NOMO-1 (cell line): ENCODE measurements around the gene DYNLL2.
A peak's percentile ranks its signal among the peaks of the same experiment; 100 is the strongest.
"Not testable (repeated sequence)": the region's sequence is repeated elsewhere in the genome, so short reads cannot be mapped to it uniquely, and the experiment has no call there.

ENCODE experiments used
- DNase-seq, 2 experiments: peaks; one replicate each; lab custom pipeline; 2025; ENCODE audit not compliant: unreplicated experiment in 2 of 2; lab: John Stamatoyannopoulos, UW

DYNLL2 gene

DNA sequence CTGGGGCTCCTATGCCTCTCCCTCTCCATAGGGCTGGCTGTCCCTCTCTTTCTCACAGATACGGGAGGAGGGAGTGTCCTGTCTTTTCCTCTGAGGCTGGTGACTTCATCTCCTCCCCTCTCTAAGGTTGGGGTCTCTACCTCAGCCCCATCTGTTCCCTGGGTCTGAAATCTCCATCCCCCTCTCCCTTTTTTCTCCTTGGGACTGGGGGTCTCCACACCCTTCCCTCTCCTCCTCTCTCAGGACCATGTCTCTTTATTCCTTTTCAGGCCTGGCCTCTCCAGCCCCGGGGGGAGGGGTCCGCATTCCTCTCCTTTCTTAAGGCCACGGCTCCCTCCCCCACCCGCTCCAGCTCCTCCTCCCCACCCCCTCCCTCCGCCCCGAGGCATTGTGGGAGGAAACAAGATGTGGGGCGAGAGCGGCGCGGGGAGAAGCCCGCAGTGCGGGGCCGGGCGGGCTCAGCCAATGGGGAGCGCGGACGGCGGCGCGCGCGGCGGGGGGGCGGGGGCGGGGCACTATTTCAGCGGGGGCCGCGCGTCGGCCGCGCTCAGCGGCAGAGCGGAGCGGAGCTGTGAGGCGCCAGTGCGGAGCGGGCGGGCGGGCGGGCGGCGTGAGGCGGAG lies at the start of gene DYNLL2:
TSS of gene DYNLL2 (plus strand) at position 550 of the 621 bp plus-strand sequence. CDS start 3,672 bp downstream, outside the sequence.
- peak; percentile 70 to 90 for DNase-seq

DNA sequence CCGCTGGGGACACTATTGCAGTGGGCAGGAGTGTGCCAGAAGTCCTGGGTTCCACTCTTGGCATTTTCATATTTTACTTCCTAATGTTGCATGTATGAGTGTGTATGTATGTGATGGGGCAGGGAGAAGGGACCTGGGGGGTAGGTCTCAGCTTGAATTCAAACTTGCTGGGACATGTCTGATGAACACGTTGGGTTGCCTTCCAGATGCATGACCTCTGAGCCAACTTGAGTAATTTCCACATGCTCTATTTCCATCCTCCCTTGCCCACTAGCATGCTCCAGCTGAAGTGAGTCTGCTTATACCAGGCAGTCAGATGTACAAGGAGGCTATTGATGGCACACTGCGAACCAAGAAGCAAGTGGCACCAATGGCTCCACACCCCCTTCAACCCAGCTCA lies 43.2 kb upstream of the DYNLL2 start:
- no peak for DNase-seq

DNA sequence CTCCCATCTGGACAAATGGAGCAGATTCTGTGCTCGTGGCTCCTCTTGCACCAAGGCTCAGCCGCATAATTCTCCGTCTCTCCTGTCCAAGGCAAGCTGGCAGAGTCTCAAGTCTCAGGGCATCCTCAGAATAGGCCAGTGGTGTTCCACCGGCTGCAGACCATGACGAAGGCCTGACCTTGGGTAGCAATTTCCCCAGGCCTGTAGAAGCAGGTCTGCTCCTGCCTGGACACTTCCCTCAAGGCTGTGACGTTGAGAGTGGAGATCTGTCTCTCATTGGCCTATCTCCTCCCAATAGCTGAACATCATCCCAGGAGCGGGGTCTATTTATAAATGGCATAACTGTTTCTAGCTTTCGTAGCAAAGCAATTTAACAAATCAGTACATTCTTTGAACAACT lies 42.8 kb upstream of the DYNLL2 start:
- no peak for DNase-seq

DNA sequence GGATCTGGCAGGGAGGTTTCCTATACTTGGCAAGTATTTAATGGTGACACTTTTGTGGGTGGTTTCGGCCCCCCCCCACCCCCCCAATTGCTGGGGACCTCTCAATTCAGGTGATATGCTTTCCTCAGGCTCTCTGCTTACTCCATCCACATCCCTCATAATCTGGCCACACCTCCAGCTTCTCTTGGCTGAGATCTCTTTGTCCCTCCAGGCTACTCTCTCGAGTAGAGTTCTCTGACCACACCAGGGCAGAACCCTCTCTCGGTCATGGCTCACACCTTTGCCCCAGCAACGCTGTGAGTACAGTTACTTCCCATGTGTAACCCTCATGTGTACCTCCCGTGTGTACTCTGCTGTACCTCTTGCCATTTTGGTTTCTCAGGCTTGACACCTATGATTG lies 42.1 kb upstream of the DYNLL2 start:
- DNase-seq: no peak

DNA sequence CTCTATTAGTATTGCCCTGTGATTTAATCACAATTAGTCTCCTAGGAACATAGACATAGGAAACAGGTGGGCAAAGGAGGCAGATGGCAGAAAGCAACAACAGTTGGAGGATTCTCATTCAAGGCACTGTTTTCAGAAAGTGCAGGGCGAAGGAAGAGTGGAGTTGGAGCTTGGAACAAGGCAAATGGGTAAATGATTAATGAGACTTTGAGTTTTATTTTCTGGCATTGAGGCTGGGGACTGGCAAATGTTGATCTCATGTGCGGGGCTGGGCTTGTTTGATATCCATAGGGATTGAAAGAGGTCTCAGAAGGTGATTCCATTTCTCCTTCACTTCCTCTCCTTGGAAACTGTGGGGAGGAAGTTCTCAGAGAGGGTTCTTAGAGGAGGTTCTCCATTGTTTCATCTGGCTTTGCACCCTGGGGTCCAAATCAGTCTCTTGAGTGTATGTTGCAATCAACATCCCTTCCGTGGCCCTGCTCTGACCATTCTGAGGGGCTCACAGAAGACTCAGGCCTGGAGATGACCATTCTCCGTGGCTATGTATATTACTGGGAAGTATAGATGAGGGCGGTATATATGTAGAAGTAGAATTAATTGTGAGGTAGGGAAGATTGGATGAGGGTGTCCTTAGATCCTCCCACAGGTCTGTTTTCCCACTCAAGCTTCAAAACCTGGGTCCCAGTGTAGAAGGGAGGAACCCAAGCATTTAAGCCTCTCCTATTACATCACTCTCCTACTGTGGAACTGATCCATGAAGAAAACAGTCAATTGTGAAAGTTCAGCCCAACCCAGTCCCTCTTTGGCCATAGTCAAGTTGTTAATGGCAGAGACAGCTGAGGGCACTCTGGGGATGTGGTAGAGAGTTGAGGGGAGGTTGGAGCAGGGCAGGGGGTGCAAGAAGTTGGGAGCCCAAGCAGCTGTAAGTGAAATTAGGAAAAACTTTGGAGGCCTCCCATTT lies 39.7 kb upstream of the DYNLL2 start:
- DNase-seq: no peak

DNA sequence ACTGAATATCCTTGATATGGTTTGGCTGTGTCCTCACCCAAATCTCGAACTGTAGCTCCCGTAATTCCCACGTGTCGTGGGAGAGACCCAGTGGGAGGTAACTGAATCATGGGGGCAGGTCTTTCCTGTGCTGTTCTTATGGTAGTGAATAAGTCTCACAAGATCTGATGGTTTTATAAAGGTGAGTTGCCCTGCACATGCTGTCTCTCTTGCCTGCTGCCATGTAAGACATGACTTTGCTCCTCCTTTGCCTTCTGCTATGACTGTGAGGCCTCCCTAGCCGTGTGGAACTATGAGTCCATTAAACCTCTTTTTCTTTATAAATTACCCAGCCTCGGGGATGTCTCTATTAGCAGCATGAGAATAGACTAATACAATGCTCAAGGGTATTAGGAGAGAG lies 39.0 kb upstream of the DYNLL2 start:
- DNase-seq: not testable (repeated sequence)

DNA sequence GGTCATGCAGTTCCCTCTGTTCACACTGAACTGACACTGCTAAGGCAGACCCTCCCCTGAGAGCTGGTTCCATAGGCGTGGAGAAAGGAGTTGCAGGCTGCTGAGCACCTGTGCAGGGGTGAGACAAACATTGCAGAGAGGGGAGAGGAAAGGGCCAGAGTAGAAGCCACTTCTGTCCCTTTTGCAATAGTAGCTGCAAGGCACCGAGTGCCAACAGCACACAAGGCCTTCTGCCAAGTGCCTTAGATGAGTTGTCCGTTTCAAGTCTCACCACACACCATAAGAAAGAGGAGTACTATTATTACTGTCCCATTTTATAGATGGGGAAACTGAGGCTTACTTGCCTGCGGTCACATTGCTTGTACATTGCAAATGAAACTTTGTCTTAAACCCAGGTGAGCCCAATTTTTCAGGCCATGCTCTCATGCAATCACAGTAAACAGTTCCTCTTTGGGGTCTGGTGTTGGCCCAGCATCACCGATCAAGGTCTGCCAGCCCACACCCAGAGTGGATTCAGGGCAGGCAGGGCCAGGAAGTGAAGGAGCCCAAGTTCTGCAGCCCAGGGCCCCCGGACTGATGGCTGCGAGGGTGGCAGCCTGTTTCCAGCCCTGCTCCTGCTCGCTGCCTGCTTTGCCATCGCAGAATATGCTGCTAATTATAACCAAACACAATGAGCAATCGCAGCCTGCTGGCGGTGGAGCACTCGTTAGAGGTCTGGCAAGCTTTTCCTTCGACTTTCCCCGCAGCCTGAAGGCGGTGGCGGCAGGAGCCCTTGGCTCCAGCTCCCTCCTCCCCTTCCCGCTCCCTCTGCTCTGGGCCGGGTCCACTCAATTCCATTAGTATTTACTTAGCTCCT lies 36.8 kb upstream of the DYNLL2 start:
- DNase-seq: no peak

DNA sequence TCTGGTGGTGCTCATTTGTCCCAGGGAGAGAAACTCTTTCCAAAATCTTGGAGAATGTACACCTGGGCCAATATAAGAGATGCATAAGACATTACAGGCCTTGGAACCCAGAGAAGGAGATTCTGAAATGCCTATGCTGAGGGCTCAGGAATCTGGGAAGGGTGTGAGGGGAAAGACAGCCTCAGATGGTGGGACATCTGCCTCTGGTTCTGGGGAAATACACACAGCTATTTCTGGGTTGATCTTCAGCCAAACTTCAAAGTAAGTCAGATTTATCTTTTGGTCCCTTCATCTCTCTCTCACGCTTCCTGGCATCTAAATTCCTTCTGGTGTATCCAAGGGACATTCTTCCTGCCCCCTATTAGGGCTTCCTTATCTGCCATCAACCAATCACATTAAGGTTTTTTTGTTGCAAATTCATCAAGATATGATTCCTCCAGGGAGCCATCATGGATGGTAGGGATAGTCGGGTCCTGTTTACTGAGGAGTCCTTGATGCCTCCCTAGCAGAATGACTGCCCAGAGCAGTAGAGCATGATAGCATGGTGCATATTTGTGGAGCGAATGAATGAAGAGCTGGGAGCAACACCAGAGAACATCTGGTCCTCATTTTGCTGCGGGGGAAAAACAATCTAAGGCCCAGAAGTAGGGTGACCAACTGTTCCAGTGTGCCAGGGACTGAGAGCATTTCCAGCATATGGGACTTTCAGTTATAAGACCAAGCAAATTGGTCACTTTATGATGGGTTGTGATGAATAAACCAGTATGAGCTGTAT lies 35.7 kb upstream of the DYNLL2 start:
- DNase-seq: no peak

DNA sequence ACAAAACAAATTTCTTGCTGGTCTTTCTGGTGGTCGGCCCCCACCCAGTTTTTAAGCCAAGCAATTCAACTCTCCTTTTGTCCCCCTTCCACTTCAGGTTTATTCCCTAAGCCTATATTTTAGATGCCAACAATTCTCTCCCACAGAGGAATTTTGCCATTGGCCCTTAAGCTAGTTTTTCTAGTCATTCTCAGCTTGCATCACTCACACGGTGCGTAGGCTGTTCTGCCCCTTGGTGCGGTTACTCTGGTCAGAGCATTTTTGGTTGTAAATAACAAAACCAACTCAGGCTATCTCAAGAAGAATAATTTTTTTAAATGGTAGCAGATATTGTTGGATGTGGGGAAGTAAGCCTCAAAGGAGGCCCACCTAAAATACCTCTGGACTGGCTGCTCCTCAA lies 33.7 kb upstream of the DYNLL2 start:
- DNase-seq: no peak

DNA sequence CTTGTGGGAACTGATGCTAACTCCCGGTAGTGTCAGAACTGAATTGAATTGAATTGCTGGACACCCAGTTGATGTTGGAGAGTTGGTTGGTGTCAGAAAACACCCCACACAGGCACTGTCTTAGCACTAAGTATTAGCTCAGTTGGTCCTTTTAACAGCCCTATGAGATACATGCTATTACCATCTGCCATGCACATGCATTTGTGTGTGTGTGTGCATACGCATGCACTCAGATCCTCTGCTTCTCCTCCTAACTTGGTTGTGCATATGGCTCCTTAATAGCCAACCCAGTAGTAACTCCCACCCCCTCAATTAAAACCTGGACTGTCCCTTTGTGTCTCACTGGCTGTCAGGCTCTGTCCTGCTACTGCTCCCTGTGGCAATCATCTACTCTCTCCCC lies 32.3 kb upstream of the DYNLL2 start:
- no peak for DNase-seq

DNA sequence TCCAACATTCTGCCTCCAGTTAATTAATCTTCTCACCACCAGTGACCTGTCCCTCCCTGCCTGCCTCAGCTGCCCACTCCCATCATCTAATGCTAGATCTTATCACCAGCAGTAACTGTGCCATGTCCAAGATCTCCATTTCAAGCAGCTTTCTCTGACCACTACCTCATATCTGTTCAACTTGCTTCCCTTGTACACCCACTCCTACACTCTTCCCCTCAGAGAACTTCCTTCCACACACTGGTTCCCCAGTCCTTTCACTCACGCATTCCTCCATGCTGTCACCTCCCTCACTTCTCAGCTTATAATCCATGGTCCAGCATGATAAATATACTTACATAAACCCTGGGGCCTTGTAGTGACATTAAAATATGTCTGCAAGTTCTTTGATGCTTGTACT lies 31.8 kb upstream of the DYNLL2 start:
- no peak for DNase-seq

DNA sequence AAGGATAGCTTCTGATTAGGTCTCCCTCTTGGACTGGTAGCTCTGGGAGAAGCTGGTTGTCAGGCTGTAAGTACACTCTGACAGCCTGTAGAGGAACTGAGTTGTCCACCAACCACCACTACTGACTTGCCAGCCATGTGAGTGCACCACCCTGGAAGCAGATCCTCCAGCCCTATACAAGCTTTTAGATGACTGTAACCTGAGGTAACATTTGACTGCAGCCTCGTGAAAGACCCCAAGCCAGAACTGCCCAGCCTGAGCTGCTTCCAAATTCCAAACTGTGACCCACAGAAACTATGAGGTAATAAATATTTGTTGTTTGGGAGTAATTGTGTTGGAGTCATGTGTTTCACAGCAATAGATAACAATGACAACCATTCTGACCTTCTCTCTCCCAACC lies 30.8 kb upstream of the DYNLL2 start:
- DNase-seq: no peak

DNA sequence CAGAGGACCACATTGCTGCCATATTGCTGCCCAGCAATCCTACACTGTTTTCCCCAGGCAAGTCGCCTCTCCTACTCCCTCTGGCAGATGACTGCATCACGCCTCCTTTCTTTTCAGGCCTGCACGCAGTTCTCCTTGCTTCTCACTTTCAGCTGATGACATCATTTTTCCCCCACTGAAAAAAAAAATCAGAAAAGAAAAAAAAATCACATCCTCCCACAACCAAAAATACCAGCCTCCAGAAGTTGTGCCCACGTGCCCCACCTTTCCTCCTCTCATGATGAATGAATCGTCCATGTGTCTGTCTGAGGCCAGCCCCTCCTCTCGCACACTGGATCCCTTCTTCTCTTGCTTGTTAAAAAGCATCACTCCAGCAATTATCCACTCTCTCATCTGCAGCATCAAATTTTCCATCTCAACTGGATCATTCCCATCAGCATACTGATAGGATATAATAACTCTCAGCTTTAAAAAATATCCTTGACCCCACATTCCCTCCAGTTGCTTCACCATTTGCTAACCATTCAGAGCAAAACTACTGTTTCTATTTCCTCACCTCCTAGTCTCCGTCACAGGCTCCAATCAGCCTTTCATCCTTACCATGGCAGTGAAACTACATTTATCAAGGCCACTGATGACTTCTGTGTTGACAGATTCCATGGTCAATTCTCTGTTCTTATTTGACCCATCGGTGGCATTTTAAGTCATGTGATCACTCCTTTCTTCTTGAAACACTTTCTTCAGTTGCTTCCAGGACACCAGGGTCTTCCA lies 30.1 kb upstream of the DYNLL2 start:
- no peak for DNase-seq

DNA sequence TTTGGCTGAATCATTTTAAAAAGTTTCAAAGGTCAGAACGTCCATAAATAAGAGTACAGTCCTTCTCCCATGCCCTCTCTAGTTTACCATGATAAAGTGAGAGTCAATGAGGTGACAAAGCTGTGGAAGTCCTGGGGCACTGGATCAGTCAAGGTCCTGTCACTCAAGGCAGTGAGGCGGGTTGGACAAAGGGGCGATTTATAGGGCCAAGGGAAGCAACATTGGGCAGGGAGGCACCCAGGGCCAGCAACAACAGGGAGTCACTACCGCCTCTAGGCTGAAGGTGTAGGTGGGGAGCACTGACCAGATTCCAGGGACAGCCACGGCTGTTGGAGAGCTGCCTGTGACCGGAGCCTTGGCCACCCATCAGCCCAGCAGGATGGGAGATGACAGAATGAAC lies 28.6 kb upstream of the DYNLL2 start:
- DNase-seq: no peak

DNA sequence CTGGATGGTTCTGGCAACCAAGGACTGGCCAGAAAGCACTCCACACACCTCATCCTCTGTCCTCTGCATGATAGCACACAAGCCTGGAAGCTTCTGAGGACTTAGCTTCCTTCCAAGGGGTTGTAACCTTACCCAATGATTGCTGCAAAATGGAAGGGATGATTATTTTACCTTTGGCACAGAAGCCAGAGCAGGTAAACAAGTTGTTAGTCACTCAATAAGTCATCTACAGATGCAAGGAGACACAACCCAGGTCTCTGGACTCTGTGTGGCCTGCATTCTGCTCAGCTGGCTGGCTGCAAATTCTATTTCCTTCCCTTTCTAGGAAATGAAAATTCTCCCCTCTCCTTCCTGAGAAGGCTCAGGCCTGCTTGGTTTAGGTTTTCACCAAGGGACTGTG lies 26.7 kb upstream of the DYNLL2 start:
- DNase-seq: no peak

DNA sequence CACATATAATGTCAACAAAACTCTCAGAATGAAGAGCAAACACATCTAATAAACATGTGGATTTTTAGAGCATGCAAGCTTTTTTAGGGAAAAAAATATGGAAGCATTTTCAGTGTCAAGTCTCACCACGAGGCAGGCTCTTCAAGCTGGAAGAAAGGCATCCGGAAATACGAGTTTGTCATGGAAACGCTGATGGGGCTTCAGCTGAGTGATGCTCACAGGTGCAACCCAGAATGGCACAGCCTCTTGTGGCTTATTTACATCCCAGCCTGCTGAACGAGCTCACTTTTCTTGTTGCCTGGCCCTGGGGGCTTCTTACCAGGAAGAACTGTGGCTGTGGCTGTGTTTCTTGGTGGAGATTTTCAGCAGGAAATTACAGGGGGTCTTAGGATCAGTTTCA lies 24.1 kb upstream of the DYNLL2 start:
- no peak for DNase-seq

DNA sequence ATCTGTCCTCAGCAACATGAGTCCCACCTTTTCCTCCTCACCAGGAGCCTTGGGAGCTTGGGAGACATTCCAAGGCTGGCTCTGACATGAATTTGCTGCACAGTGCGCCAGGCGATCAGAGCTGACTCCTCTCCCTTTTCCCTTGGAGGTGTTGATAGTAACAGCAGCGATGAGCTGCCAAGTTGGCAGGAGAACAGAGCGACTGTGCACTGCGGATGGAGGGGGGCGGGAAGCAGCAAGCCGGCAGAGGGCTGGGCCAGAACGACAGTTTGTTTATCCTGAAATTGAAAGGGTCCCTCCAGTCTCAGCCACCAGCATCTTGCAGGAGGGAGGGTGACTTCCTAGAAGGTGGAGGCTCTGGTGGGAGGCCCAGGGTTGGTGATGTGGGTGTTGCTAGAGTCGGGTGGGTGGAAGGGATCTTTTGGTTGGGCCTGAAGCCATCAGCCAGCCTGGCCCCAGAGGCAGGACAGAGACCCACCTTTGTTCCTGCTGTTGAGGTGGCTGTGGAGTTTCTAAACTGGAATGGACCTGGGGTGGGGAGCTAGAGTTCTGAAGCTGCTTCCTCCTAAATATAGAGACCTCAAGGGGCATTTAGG lies 22.5 kb upstream of the DYNLL2 start:
- no peak for DNase-seq

DNA sequence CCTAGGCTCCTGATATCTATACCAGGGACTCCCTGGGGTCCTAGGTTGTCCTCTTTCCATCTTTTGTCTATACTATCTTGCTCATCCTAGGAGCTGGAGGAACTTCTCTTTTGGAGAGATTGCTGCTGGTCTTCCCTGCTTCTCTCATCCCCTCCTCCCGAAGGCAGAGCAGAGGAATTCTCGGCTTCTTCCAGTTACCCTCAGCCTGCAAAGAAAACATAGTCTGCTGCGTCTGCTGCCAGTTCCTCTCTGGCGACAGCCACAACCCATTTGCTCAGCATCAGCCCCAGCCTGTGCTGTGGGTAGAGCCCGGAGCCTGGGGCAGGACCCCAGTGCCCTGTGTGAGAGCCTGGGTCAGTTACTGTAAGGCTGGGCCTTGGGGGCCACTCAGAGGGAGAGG lies 21.5 kb upstream of the DYNLL2 start:
- no peak for DNase-seq

DNA sequence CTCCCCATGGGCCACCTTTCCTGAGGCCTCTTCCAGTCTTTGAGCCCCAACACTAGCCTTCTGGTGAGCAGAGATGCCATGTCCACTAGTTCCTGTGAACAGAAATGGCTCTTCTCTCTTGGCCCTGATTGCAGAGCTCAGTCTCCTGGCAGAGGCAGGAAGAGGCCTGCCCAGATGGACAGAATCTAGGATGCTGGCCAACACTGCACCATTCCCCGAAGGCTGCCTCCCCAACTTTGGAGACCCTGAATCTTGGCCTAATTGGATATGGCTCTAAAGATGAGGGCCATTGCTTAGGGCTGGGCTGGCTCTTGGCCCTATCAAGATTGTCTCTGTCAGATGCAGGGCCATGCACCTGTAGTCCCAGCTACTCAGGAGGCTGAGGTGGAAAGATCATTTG lies 18.0 kb upstream of the DYNLL2 start:
- no peak for DNase-seq
